ENCODE data around the gene UPK3A. TPM values are rescaled to one million over a fixed set of nuclear protein-coding genes. Genes with fewer than 3 reads are reported as not detected.
A peak's percentile ranks its signal among the peaks of the same experiment; 100 is the strongest.

The UPK3A gene
- total RNA-seq, 1 donor from 2014 or later: not detected

GRCh38 chr22:45238957-45239680 lies 45.6 kb upstream of the UPK3A start:
- no peaks in the 10 kb centered on the region for H3K9me3 ChIP-seq
- peak overlapping the region; percentile 69 to 95 for H3K4me3 ChIP-seq

DNA sequence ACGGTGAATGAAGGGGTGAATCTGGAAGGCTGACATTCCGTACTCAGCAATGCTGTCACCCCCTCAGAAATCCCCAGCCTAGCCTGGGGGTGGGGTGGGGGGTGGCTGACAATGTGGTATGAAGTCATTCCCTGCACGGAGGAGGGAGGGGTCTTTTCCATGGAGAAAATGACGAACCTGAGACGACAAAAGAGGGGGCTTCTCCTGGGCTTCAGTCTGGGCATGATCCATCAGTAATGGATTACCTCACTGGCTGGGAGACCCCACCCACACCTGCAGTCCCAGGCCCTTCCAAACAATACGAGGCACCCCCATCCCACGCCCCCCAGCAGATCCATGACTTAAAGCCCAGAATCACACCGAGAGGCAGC lies 45.1 kb upstream of the UPK3A start:
- no peaks in the 10 kb centered on the region for H3K27me3 ChIP-seq
- TF ChIP-seq, protein P1, sequence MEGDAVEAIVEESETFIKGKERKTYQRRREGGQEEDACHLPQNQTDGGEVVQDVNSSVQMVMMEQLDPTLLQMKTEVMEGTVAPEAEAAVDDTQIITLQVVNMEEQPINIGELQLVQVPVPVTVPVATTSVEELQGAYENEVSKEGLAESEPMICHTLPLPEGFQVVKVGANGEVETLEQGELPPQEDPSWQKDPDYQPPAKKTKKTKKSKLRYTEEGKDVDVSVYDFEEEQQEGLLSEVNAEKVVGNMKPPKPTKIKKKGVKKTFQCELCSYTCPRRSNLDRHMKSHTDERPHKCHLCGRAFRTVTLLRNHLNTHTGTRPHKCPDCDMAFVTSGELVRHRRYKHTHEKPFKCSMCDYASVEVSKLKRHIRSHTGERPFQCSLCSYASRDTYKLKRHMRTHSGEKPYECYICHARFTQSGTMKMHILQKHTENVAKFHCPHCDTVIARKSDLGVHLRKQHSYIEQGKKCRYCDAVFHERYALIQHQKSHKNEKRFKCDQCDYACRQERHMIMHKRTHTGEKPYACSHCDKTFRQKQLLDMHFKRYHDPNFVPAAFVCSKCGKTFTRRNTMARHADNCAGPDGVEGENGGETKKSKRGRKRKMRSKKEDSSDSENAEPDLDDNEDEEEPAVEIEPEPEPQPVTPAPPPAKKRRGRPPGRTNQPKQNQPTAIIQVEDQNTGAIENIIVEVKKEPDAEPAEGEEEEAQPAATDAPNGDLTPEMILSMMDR (IDR thresholded peaks at IDR 0.05): no peak
- no peak for DNase-seq (ENCODE audit: low spot score in 2 of 2)
- peaks cover 0 to 7% of the 10 kb centered on the region in 2 donors for H3K36me3 ChIP-seq
- peak overlapping the region; percentile 69 to 95 for H3K4me3 ChIP-seq
- intact Hi-C loops (cut with DNase I): loop anchor here (2.0 kb wide), 1 partner anchor 77 kb away; the partner anchor contains the start of gene NUP50
- H3K4me1 ChIP-seq: peaks cover 8 to 15% of the 10 kb centered on the region in 2 donors
- H3K9me3 ChIP-seq: no peaks in the 10 kb centered on the region
- no peak overlapping the region for H3K27ac ChIP-seq

More at GRCh38 chr22:45238957-45239680, 45.6 kb upstream of the UPK3A start:
- H3K36me3 ChIP-seq: peaks cover 0 to 7% of the 10 kb centered on the region in 2 donors
- DNase-seq (ENCODE audit: low spot score in 2 of 2): no peak
- peaks cover 8 to 15% of the 10 kb centered on the region in 2 donors for H3K4me1 ChIP-seq
- H3K27ac ChIP-seq: no peak overlapping the region
- TF ChIP-seq, protein P1 (IDR thresholded peaks at IDR 0.05): no peak
- H3K27me3 ChIP-seq: no peaks in the 10 kb centered on the region
- intact Hi-C loops (cut with DNase I): no loop called here

DNA sequence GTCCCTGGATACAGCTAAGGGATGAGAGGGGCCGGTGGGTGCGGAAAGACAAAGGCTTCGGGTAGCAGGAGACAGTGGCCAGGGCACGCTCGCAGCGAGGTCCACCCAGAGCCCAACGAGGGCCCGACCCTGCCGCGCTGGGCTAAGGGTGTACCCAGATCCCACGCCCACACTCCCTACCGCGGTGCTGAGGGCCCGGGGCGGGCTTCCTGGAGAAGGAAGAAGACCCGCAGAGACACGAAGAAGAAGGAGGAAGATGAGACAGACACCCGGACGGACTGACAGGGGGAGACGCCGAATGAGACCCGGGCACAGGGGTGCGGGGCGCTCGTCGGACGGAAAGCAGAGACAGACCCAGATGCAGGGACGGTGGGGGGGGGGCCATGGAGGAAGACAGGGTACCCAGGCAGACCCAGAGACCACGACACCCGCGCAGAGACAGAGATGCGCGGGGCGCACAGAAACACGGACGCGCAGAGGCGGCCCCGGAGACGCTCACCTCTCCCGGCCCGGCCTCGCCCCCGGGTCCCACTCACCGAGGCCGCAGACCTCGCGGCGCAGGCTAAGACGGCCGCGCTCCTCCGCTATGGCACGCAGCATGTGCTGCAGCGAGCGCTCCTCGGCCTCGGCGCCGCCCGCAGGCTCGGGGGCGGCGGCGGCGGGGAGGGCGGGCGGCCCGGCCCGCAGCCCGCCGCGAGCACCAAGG lies 44.5 kb upstream of the UPK3A start:
- H3K27ac ChIP-seq: peak overlapping the region in 1 of 2 donors; percentile 18
- TF ChIP-seq, protein P1 (IDR thresholded peaks at IDR 0.05): no peak
- H3K27me3 ChIP-seq: no peaks in the 10 kb centered on the region
- H3K36me3 ChIP-seq: peaks cover 0 to 7% of the 10 kb centered on the region in 2 donors
- H3K4me1 ChIP-seq: peaks cover 8 to 15% of the 10 kb centered on the region in 2 donors
- no peaks in the 10 kb centered on the region for H3K9me3 ChIP-seq
- no peak for DNase-seq (ENCODE audit: low spot score in 2 of 2)
- intact Hi-C loops (cut with DNase I): loop anchor here (2.0 kb wide), 1 partner anchor 77 kb away; the partner anchor contains the start of gene NUP50
- peak overlapping the region; percentile 69 to 95 for H3K4me3 ChIP-seq

DNA sequence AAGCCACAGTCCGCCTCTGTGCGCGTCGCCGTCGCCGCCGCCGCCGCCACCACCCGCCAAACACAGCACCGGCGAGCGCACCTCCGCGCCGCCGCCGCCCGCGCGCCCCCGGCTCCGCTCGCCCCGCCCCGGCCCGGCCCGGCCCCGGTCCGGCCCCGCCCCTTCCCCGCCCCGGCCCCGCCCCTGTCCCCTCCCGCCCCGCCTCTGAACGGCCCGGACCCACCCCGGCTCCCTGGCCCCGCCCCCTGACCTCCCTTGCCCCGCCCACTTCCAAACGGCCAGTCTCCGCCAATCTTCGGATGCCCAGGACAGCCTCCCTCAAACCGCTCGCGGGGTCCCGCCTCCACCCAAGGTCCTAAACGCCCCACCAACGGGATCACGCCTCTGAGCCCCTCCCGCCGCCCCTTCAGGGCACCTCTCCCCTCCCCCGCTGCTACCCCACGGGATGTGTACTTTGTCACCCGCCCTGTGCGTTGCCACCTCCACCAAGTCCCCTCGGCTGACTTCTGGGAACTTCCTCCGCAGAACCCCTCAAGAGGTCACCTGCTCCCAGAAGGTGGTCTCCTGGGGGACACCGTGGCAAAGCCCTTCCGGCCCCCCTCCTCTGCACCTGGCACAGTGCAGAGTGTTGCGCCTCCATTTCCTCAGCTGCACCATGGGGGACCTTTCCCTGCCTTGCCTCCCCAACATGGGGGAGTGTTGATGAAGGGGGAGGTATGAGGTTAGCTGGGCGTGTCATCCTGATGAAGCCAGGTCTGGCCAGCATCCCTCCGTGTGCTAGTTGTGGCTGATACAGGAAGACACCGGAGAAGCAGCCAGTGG lies 43.7 kb upstream of the UPK3A start, which contains the start of gene KIAA0930:
Gene KIAA0930 (minus strand): TSS at position 85 of the 822 bp plus-strand sequence. CDS start 191 bp downstream, outside the sequence.
- peak within 1 kb of the TSS; percentile 69 to 95 for H3K4me3 ChIP-seq
- H3K9me3 ChIP-seq: no peaks in the 10 kb centered on the region
- peak within 1 kb of the TSS; percentile 69 to 76 for H3K27ac ChIP-seq
- no peaks in the 10 kb centered on the region for H3K27me3 ChIP-seq
- DNase-seq (ENCODE audit: low spot score in 2 of 2): peak; percentile 54 to 91
- H3K4me1 ChIP-seq: peaks cover 8 to 19% of the 10 kb centered on the region in 2 donors
- H3K36me3 ChIP-seq: peaks cover 0 to 7% of the 10 kb centered on the region in 2 donors
- TF ChIP-seq, protein P1 (IDR thresholded peaks at IDR 0.05): no peak
- intact Hi-C loops (cut with DNase I): loop anchor here (1.0 to 2.0 kb wide), 3 partner anchors 29 to 78 kb away; partner anchors contain the start of genes FAM118A and NUP50

GRCh38 chr22:45242778-45243191 lies 42.0 kb upstream of the UPK3A start:
- Histone ChIP-seq H3K27ac (no peak overlapping the region), H3K36me3 (no peaks in the 10 kb centered on the region), H3K4me1 (peaks cover 8 to 20% of the 10 kb centered on the region in 2 donors), H3K27me3 (no peaks in the 10 kb centered on the region), H3K4me3 (no peak overlapping the region), H3K9me3 (no peaks in the 10 kb centered on the region)
- intact Hi-C loops (cut with DNase I): no loop called here
- no peak for DNase-seq (ENCODE audit: low spot score in 2 of 2)
- TF ChIP-seq, protein P1 (IDR thresholded peaks at IDR 0.05): no peak
